Left lung (tissue), 10 donors: ENCODE data around the gene PALLD. TPM values are rescaled to one million over a fixed set of nuclear protein-coding genes. Genes with fewer than 3 reads are reported as not detected.

Experiments
- ATAC-seq: fragments of 200-7000 bp; cut with Tn5 transposase; one replicate; pipeline ENCODE4 v1.9.1; 2020; ENCODE audit warnings: moderate library complexity
- DNase-seq, 4 donors: peaks; one replicate each; pipeline ENCODE4 v3.0.0-alpha.2; 2013 to 2020
- H3K27ac ChIP-seq, 2 donors: fragments of 200-600 bp; sonication (generic) in 1 of 2; one replicate each; pipeline versions ENCODE4 v1.5.0 to v1.8.0; 2020 to 2021
- H3K27me3 ChIP-seq, 2 donors: fragments of 200-600 bp; sonication (generic) in 1 of 2; one replicate each; pipeline versions ENCODE4 v1.5.0 to v1.8.0; 2020 to 2021
- H3K36me3 ChIP-seq, 2 donors: fragments of 200-600 bp; sonication (generic) in 1 of 2; one replicate each; pipeline versions ENCODE4 v1.5.0 to v1.8.0; 2020 to 2021
- H3K4me1 ChIP-seq, 2 donors: fragments of 200-600 bp; one replicate each; pipeline ENCODE4 v1.8.0; 2021
- H3K4me3 ChIP-seq, 2 donors: fragments of 200-600 bp; sonication (generic) in 1 of 2; one replicate each; pipeline versions ENCODE4 v1.5.0 to v1.8.0; 2020 to 2021; ENCODE audit warnings: mild to moderate bottlenecking in 1 of 2
- H3K9me3 ChIP-seq, 2 donors: fragments of 200-600 bp; sonication (generic) in 1 of 2; one replicate each; pipeline versions ENCODE4 v1.5.0 to v1.8.0; 2020 to 2021
- CTCF ChIP-seq, 2 donors: fragments of 200-600 bp; sonication (generic) in 1 of 2; IDR thresholded peaks; one replicate each; pipeline versions ENCODE4 v1.5.0 to v1.8.0; 2021; ENCODE audit warnings: antibody characterized with exemption in 2 of 2
- intact Hi-C, 2 donors: fragments of 100-400 bp; cut with DNase I; formaldehyde crosslinking; loops; one replicate each; pipeline versions ENCODE4 v1.11.2 to v1.14.2; 2022
- polyA plus RNA-seq, 6 donors: library from polyadenylated mRNA; unstranded; fragments of 120-200 nt; gene quantifications; one replicate each; pipeline ENCODE4 v1.2.1, GENCODE V29; 2013; ENCODE audit not compliant: insufficient read length in 6 of 6
- total RNA-seq, 2 donors: library from RNA; stranded (reverse); fragmentation: NEBNext Ultra II Directional; extraction: Animal tissue kit (Norgen Biotek cat#: 25700); gene quantifications; one replicate each; pipeline ENCODE4 v1.2.1, GENCODE V29; 2021
- donor health status: DM: no; HTN: yes; CAD: no.
- donor health status: DM: no; HTN: no; CAD: no.

PALLD gene
- total and polyA plus RNA-seq, 8 donors = 67.5 to 194 (median 80.4) TPM

DNA sequence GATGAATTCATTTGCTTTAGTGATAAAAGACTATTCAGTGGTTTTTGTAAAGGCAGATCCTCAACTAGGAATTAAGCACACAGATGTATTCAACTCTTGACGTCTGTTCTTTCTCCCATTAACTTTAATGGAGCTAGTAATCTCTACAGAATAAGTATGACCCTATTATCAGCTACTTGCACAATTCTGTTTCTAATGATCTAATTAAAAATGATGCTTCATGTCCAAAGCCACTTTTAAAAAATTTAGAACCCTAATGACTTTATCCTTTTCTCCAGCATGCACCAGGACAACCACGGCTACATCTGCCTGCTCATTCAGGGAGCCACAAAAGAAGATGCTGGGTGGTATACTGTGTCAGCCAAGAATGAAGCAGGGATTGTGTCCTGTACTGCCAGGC lies 427.8 kb downstream of the PALLD start:
- intact Hi-C loops = loop anchor here in 1 of 2 donors (5.0 to 10.0 kb wide), 3 partner anchors 212 to 563 kb away; no protein-coding TSS in a partner anchor
- no peak for TF ChIP-seq CTCF (IDR thresholded peaks at IDR 0.05)
- Histone ChIP-seq H3K4me3 (no peak overlapping the region), H3K36me3 (peaks cover 0 to 17% of the 10 kb centered on the region in 2 donors), H3K27ac (no peak overlapping the region), H3K4me1 (no peaks in the 10 kb centered on the region), H3K27me3 (no peaks in the 10 kb centered on the region), H3K9me3 (no peaks in the 10 kb centered on the region)
- ATAC-seq (no peak), DNase-seq (no peak)

GRCh38 chr4:168925789-168926490 lies 429.1 kb downstream of the PALLD start:
- no peaks in the 10 kb centered on the region for H3K9me3 ChIP-seq
- intact Hi-C loops = loop anchor here in 1 of 2 donors (5.0 to 10.0 kb wide), 2 partner anchors 341 to 561 kb away; no protein-coding TSS in a partner anchor
- no peak for TF ChIP-seq CTCF (IDR thresholded peaks at IDR 0.05)
- no peaks in the 10 kb centered on the region for H3K27me3 ChIP-seq
- DNase-seq (no peak), ATAC-seq (no peak)
- no peaks in the 10 kb centered on the region for H3K4me1 ChIP-seq
- H3K27ac ChIP-seq = no peak overlapping the region
- peaks cover 0 to 17% of the 10 kb centered on the region in 2 donors for H3K36me3 ChIP-seq
- no peak overlapping the region for H3K4me3 ChIP-seq

GRCh38 chr4:168928346-168928745 lies 431.5 kb downstream of the PALLD start:
- Histone ChIP-seq H3K4me3 (no peak overlapping the region), H3K27ac (no peak overlapping the region), H3K9me3 (peaks cover 4 to 24% of the 10 kb centered on the region in 2 donors), H3K4me1 (no peaks in the 10 kb centered on the region), H3K27me3 (no peaks in the 10 kb centered on the region), H3K36me3 (peaks cover 0 to 17% of the 10 kb centered on the region in 2 donors)
- TF ChIP-seq CTCF (IDR thresholded peaks at IDR 0.05) = no peak
- ATAC-seq (no peak), DNase-seq (no peak)
- intact Hi-C loops = loop anchor here in 1 of 2 donors (5.0 to 10.0 kb wide), 2 partner anchors 344 to 559 kb away; no protein-coding TSS in a partner anchor

- H3K9me3 ChIP-seq = peaks cover 4 to 25% of the 10 kb centered on the region in 2 donors
- no peak for TF ChIP-seq CTCF (IDR thresholded peaks at IDR 0.05)
- DNase-seq (no peak), ATAC-seq (no peak)
- no peaks in the 10 kb centered on the region for H3K4me1 ChIP-seq
- H3K4me3 ChIP-seq = no peak overlapping the region
- H3K27ac ChIP-seq = no peak overlapping the region
- intact Hi-C loops = loop anchor here in 1 of 2 donors (5.0 to 10.0 kb wide), 2 partner anchors 344 to 558 kb away; no protein-coding TSS in a partner anchor
- peaks cover 0 to 17% of the 10 kb centered on the region in 2 donors for H3K36me3 ChIP-seq
- H3K27me3 ChIP-seq = no peaks in the 10 kb centered on the region
Measured at GRCh38 chr4:168928875-168929274, 432.0 kb downstream of the PALLD start.

DNA sequence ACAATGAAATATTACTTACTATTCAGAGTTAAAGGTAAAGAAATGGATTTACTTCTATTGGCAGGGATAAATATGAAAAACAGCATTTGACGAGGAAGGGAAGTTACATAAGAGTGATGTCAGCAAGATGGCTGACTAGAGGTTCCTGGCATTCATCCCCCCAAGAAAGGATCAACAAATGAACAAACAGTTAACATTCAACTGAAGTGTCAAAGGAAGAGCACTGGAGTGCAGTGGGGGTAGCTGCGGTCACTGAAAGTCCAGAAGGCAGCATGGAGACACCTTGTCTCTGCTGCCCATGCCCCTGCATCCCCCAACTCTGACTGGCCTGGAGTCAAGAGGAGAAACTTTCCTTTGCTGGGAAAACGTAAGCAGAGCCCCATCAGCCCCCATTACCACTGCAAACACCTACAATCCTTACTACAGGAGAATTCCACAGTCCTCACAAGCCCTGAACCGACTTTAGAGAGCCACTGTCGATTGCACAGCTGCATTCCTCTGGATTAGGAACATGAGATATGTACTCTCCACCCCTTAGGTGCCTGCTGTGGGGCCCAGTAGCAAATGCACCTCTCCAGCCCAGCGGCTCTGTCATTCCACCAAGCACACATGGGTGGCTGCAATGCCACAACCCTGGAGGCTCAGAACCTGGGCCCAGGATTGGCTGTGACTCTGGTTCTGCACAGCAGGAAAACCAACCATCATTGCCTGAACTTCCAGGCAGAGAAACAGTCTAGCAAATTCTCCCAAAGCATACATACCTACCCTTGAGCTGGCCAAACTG lies 433.8 kb downstream of the PALLD start:
- ATAC-seq = no peak
- peaks cover 0 to 17% of the 10 kb centered on the region in 2 donors for H3K36me3 ChIP-seq
- no peak for DNase-seq
- no peak overlapping the region for H3K27ac ChIP-seq
- H3K4me1 ChIP-seq = no peaks in the 10 kb centered on the region
- TF ChIP-seq CTCF (IDR thresholded peaks at IDR 0.05) = no peak
- no peaks in the 10 kb centered on the region for H3K27me3 ChIP-seq
- intact Hi-C loops = no loop called here
- peaks cover 4 to 33% of the 10 kb centered on the region in 2 donors for H3K9me3 ChIP-seq
- H3K4me3 ChIP-seq = no peak overlapping the region
